Endothelial cell of umbilical vein (primary cell): Measurements from ENCODE around the gene RGS11. TPM values are rescaled to one million over a fixed set of nuclear protein-coding genes. Genes with fewer than 3 reads are reported as not detected.

Source experiments
- BruUV-seq: library from RNA; stranded (reverse); fragments of 400-500 nt; replicated peaks from 2 replicates; lab custom pipeline; 2021; lab: Mats Ljungman, UMichigan
- CTCF ChIA-PET: fragments of 300-600, 350-600 bp; sonication (Branson Sonifier 250); formaldehyde crosslinking; loops from one replicate; lab custom pipeline; 2021; ENCODE audit warnings: antibody characterized with exemption, inconsistent platforms; lab: Charles Lee
- POLR2A ChIA-PET: fragments of 300-600, 350-600 bp; sonication (Branson Sonifier 250); formaldehyde crosslinking; loops from one replicate; lab custom pipeline; 2021; ENCODE audit warnings: antibody characterized with exemption, inconsistent platforms; lab: Charles Lee
- DNase-seq: peaks from one replicate; pipeline ENCODE4 v3.0.0-alpha.2; 2011; ENCODE audit warnings: low read depth, low spot score
- FAIRE-seq: peaks from 2 replicates; lab custom pipeline; 2011; peaks lifted over from hg19 to GRCh38; lab: Jason Lieb, UNC
- H2AFZ ChIP-seq: 2 replicates; pipeline ENCODE4 v1.6.0; 2012; ENCODE audit warnings: low read depth, low read length, control low read depth, inconsistent platforms
- H3K27ac ChIP-seq: 2 replicates; pipeline ENCODE4 v1.5.1; 2011; ENCODE audit warnings: low read depth, mild to moderate bottlenecking, control low read depth, low read length, moderate library complexity; ENCODE audit not compliant: insufficient read depth
- H3K27me3 ChIP-seq, 2 experiments: 2 replicates each; pipeline versions ENCODE4 v1.6.0 to v1.6.1; 2011; ENCODE audit warnings: low read length in 2 of 2, mixed read lengths in 1 of 2; ENCODE audit not compliant: control insufficient read depth in 2 of 2, insufficient read depth in 2 of 2
- H3K36me3 ChIP-seq, 2 experiments: 2 replicates in 1 of 2; 3 replicates in 1 of 2; pipeline ENCODE4 v1.5.1; 2011; ENCODE audit warnings: low read length in 2 of 2, mild to moderate bottlenecking in 1 of 2, moderate library complexity in 1 of 2; ENCODE audit not compliant: control insufficient read depth in 2 of 2, insufficient read depth in 2 of 2; ENCODE audit errors: extremely low read depth in 1 of 2
- H3K4me1 ChIP-seq: 3 replicates; pipeline ENCODE4 v1.5.1; 2011; ENCODE audit warnings: mild to moderate bottlenecking, low read length; ENCODE audit not compliant: control insufficient read depth, insufficient read depth; ENCODE audit errors: extremely low read depth
- H3K4me2 ChIP-seq: 2 replicates; pipeline ENCODE4 v1.6.1; 2011; ENCODE audit warnings: low read length, control low read depth, mixed read lengths; ENCODE audit not compliant: insufficient read depth
- H3K4me3 ChIP-seq, 3 experiments: fragments of 200-600 bp in 1 of 3; sonication (generic), shearing (Covaris generic) in 1 of 3; replicated peaks in 1 of 3; 2 replicates each; pipeline ENCODE4 v1.5.1; 2011 to 2016; ENCODE audit warnings: control low read depth in 3 of 3, low read length in 3 of 3, mild to moderate bottlenecking in 2 of 3, inconsistent platforms in 1 of 3, low read depth in 1 of 3, moderate library complexity in 1 of 3; ENCODE audit not compliant: insufficient read depth in 1 of 3
- H3K79me2 ChIP-seq: 2 replicates; pipeline ENCODE4 v1.6.0; 2012; ENCODE audit warnings: low read length, inconsistent platforms; ENCODE audit not compliant: control insufficient read depth, insufficient read depth
- H3K9ac ChIP-seq: replicated peaks from 2 replicates; pipeline ENCODE3; 2011; ENCODE audit warnings: low read length, control low read depth; ENCODE audit not compliant: insufficient read depth; ENCODE audit errors: extremely low read depth
- H3K9me1 ChIP-seq: replicated peaks from 3 replicates; pipeline ENCODE4 v1.6.0; 2011; ENCODE audit warnings: mild to moderate bottlenecking, low read length; ENCODE audit not compliant: control insufficient read depth, insufficient read depth; ENCODE audit errors: extremely low read depth
- H3K9me3 ChIP-seq: replicated peaks from 2 replicates; pipeline ENCODE4 v1.5.1; 2012; ENCODE audit warnings: low read length, inconsistent platforms; ENCODE audit not compliant: control insufficient read depth, insufficient read depth
- H4K20me1 ChIP-seq: replicated peaks from 2 replicates; pipeline ENCODE3; 2011; ENCODE audit warnings: mild to moderate bottlenecking, low read length; ENCODE audit not compliant: control insufficient read depth, insufficient read depth; ENCODE audit errors: extremely low read depth
- EZH2 ChIP-seq: IDR thresholded peaks from 2 replicates; pipeline ENCODE4 v1.6.1; 2012; ENCODE audit warnings: borderline replicate concordance, low read depth, mild to moderate bottlenecking, moderate library complexity, low read length, inconsistent platforms; ENCODE audit not compliant: severe bottlenecking
- FOS ChIP-seq: IDR thresholded peaks from 2 replicates; pipeline ENCODE4 v1.6.1; 2011; ENCODE audit warnings: mild to moderate bottlenecking, low read length, moderate library complexity, borderline replicate concordance; ENCODE audit not compliant: insufficient read depth
- GATA2 ChIP-seq: IDR thresholded peaks from 2 replicates; pipeline ENCODE4 v1.7.0; 2011; ENCODE audit warnings: low read depth, mild to moderate bottlenecking, moderate library complexity, mixed read lengths, low read length; ENCODE audit not compliant: insufficient read length, insufficient read depth
- JUN ChIP-seq: IDR thresholded peaks from 2 replicates; pipeline ENCODE4 v1.6.1; 2011; ENCODE audit warnings: borderline replicate concordance, low read depth; ENCODE audit not compliant: insufficient read length, insufficient read depth
- MAX ChIP-seq: IDR thresholded peaks from 2 replicates; pipeline ENCODE4 v1.6.1; 2011; ENCODE audit not compliant: insufficient read depth, insufficient read length
- MYC ChIP-seq: IDR thresholded peaks from one replicate; pipeline ENCODE4 v1.6.1; 2011; ENCODE audit warnings: mild to moderate bottlenecking, low read depth, low read length
- POLR2A ChIP-seq: IDR thresholded peaks from 2 replicates; pipeline ENCODE4 v1.6.1; 2012; ENCODE audit warnings: low read depth, mild to moderate bottlenecking, control low read depth, low read length
- POLR2AphosphoS5 ChIP-seq: IDR thresholded peaks from 2 replicates; pipeline ENCODE4 v1.6.1; 2012; ENCODE audit warnings: low read depth, mild to moderate bottlenecking, control low read depth, low read length, moderate library complexity; ENCODE audit not compliant: insufficient read depth
- dilution Hi-C: fragments of 300-500 bp; cut with MboI; formaldehyde crosslinking; loops from one replicate; pipeline ENCODE4 v1.15.0; 2019; ENCODE audit warnings: low sequenced_read_pairs; ENCODE audit not compliant: extremely low pct_ligation_motif_present
- intact Hi-C: fragments of 100-400 bp; cut with micrococcal nuclease; formaldehyde crosslinking; loops from one replicate; pipeline ENCODE4 v1.10.0; 2022
- polyA plus RNA-seq, 4 experiments: library from polyadenylated mRNA; depleted of rRNA in 3 of 4; stranded (reverse) in 3 of 4; unstranded in 1 of 4; fragments of >200 nt; gene quantifications; 2 replicates each; pipeline versions ENCODE4 v1.2.1 to v1.2.3, GENCODE V29; 2011 to 2012; ENCODE audit warnings: missing spikeins in 1 of 4
- total RNA-seq: library from RNA; stranded (reverse); gene quantifications from 2 replicates; pipeline ENCODE4 v1.2.3, GENCODE V29; 2021
- TF ChIP-seq, protein P1 (sequence below), 2 donors: IDR thresholded peaks; 1 replicate in 1 of 2; 2 replicates in 1 of 2; pipeline ENCODE4 v1.5.1; 2011; ENCODE audit warnings: low read length in 2 of 2, mild to moderate bottlenecking in 2 of 2, moderate library complexity in 2 of 2, control low read depth in 1 of 2, inconsistent platforms in 1 of 2, low read depth in 1 of 2; ENCODE audit not compliant: insufficient read depth in 1 of 2; ENCODE audit errors: extremely low read depth in 1 of 2

RGS11 gene
- total and polyA plus RNA-seq, 2 donors (not counting 3 experiments of a cell fraction or from before 2014, with no cell fraction given): 3.0 to 4.9 TPM

GRCh38 chr16:324201-324450 lies 48.4 kb upstream of the RGS11 start:
- H3K9me3 ChIP-seq: no peaks in the 10 kb centered on the region
- H3K4me1 ChIP-seq: peaks cover 16% of the 10 kb centered on the region
- CTCF ChIA-PET: no interaction called here
- dilution Hi-C loops: no loop called here
- intact Hi-C loops: no loop called here
- H3K27ac ChIP-seq: no peak overlapping the region
- TF ChIP-seq MYC: no peak
- TF ChIP-seq, protein P1, sequence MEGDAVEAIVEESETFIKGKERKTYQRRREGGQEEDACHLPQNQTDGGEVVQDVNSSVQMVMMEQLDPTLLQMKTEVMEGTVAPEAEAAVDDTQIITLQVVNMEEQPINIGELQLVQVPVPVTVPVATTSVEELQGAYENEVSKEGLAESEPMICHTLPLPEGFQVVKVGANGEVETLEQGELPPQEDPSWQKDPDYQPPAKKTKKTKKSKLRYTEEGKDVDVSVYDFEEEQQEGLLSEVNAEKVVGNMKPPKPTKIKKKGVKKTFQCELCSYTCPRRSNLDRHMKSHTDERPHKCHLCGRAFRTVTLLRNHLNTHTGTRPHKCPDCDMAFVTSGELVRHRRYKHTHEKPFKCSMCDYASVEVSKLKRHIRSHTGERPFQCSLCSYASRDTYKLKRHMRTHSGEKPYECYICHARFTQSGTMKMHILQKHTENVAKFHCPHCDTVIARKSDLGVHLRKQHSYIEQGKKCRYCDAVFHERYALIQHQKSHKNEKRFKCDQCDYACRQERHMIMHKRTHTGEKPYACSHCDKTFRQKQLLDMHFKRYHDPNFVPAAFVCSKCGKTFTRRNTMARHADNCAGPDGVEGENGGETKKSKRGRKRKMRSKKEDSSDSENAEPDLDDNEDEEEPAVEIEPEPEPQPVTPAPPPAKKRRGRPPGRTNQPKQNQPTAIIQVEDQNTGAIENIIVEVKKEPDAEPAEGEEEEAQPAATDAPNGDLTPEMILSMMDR (IDR thresholded peaks at IDR 0.05; ENCODE audit: extremely low read depth in 1 of 2, insufficient read depth in 1 of 2, low read depth in 1 of 2, low read length in 2 of 2): no peak
- no peak for TF ChIP-seq POLR2A
- no peak overlapping the region for H3K4me3 ChIP-seq
- no TSS peak for BruUV-seq
- H4K20me1 ChIP-seq: no peaks in the 10 kb centered on the region
- FAIRE-seq (no peak), DNase-seq (no peak)
- H3K4me2 ChIP-seq: no peak overlapping the region
- H3K36me3 ChIP-seq: peaks cover 0 to 2% of the 10 kb centered on the region in 2 experiments
- no peak overlapping the region for H3K9ac ChIP-seq
- POLR2A ChIA-PET: no interaction called here
- no peaks in the 10 kb centered on the region for H3K9me1 ChIP-seq
- H3K27me3 ChIP-seq: no peaks in the 10 kb centered on the region
- peaks cover 59% of the 10 kb centered on the region for H3K79me2 ChIP-seq
- no peak overlapping the region for H2AFZ ChIP-seq

- H4K20me1 ChIP-seq: no peaks in the 10 kb centered on the region
- no peak overlapping the region for H3K4me3 ChIP-seq
- H3K9ac ChIP-seq: no peak overlapping the region
- intact Hi-C loops (no loop called here), dilution Hi-C loops (no loop called here)
- H3K4me1 ChIP-seq: peaks cover 10% of the 10 kb centered on the region
- no peak for DNase-seq
- peaks cover 0 to 2% of the 10 kb centered on the region in 2 experiments for H3K36me3 ChIP-seq
- H2AFZ ChIP-seq: no peak overlapping the region
- no peaks in the 10 kb centered on the region for H3K9me3 ChIP-seq
- BruUV-seq: no TSS peak
- peaks cover 68% of the 10 kb centered on the region for H3K79me2 ChIP-seq
- FAIRE-seq: no peak
- POLR2A ChIA-PET: no interaction called here
- H3K27ac ChIP-seq: no peak overlapping the region
- TF ChIP-seq EZH2 (no peak), POLR2A (no peak), JUN (no peak), MAX (no peak), FOS (no peak), GATA2 (no peak), MYC (no peak), POLR2AphosphoS5 (no peak)
- TF ChIP-seq, protein P1 (IDR thresholded peaks at IDR 0.05; ENCODE audit: extremely low read depth in 1 of 2, insufficient read depth in 1 of 2, low read depth in 1 of 2, low read length in 2 of 2): no peak
- no peaks in the 10 kb centered on the region for H3K27me3 ChIP-seq
- no peaks in the 10 kb centered on the region for H3K9me1 ChIP-seq
- no peak overlapping the region for H3K4me2 ChIP-seq
- CTCF ChIA-PET: interaction anchor here (1.4 kb wide), 1 partner anchor 15 kb away, joined by 3 read pairs; no protein-coding TSS in a partner anchor
Observed at GRCh38 chr16:322476-323143, 46.9 kb upstream of the RGS11 start.
